SK-N-SH (cell line): ENCODE results near the gene DZIP1L. TPM values are rescaled to one million over a fixed set of nuclear protein-coding genes. Genes with fewer than 3 reads are reported as not detected.

Source experiments
- CTCF ChIA-PET: fragments of 300-600, 350-600 bp; formaldehyde crosslinking; extraction: SDS; loops from one replicate; lab custom pipeline; 2021; lab: Yijun Ruan, JAX
- POLR2A ChIA-PET: fragments of 350-600 bp; sonication (Branson Sonifier 250); formaldehyde crosslinking; extraction: SDS; loops from one replicate; lab custom pipeline; 2020; ENCODE audit warnings: antibody characterized with exemption, inconsistent platforms; lab: Yijun Ruan, JAX
- DNase-seq: peaks from one replicate; pipeline ENCODE4 v3.0.0; 2012
- H2AFZ ChIP-seq: fragments of 200-600 bp; sonication (generic); 2 replicates; pipeline ENCODE4 v1.8.1; 2016; ENCODE audit warnings: antibody characterized with exemption, mild to moderate bottlenecking, low read depth
- H3F3A ChIP-seq: fragments of 200-600 bp; sonication (generic); replicated peaks from 2 replicates; pipeline ENCODE3; 2016; ENCODE audit warnings: antibody characterized with exemption, mild to moderate bottlenecking; ENCODE audit not compliant: insufficient read depth
- H3K27ac ChIP-seq, 2 experiments: fragments of 200-500 bp in 1 of 2; fragments of 200-600 bp in 1 of 2; sonication (Bioruptor generic) in 1 of 2; sonication (generic), shearing (Covaris generic) in 1 of 2; 2 replicates each; pipeline versions ENCODE4 v1.5.1 to v1.6.1; 2014 to 2016; ENCODE audit warnings: low read depth in 2 of 2, inconsistent platforms in 1 of 2, low read length in 1 of 2, mild to moderate bottlenecking in 1 of 2, mixed read lengths in 1 of 2
- H3K27me3 ChIP-seq: fragments of 200-600 bp; sonication (generic), shearing (Covaris generic); 2 replicates; pipeline ENCODE4 v1.6.1; 2016; ENCODE audit warnings: mixed run types; ENCODE audit not compliant: insufficient read depth
- H3K36me3 ChIP-seq, 2 experiments: fragments of 200-500 bp in 1 of 2; fragments of 200-600 bp in 1 of 2; sonication (Bioruptor generic) in 1 of 2; sonication (generic) in 1 of 2; replicated peaks in 1 of 2; 2 replicates each; pipeline versions ENCODE3 to v1.5.1; 2014 to 2016; ENCODE audit warnings: low read length in 1 of 2, mild to moderate bottlenecking in 1 of 2; ENCODE audit not compliant: insufficient read depth in 2 of 2, control insufficient read depth in 1 of 2
- H3K4me1 ChIP-seq, 2 experiments: fragments of 200-500 bp in 1 of 2; fragments of 200-600 bp in 1 of 2; sonication (Bioruptor generic) in 1 of 2; sonication (generic), shearing (Covaris generic) in 1 of 2; 2 replicates each; pipeline versions ENCODE4 v1.5.1 to v1.6.1; 2014 to 2016; ENCODE audit warnings: low read depth in 1 of 2, low read length in 1 of 2, mixed run types in 1 of 2; ENCODE audit not compliant: insufficient read depth in 2 of 2, control insufficient read depth in 1 of 2
- H3K4me2 ChIP-seq: fragments of 200-600 bp; sonication (generic), shearing (Covaris generic); 2 replicates; pipeline ENCODE4 v1.6.1; 2017; ENCODE audit warnings: mixed run types
- H3K4me3 ChIP-seq, 2 experiments: fragments of 200-500 bp in 1 of 2; fragments of 200-600 bp in 1 of 2; sonication (Bioruptor generic) in 1 of 2; sonication (generic), shearing (Covaris generic) in 1 of 2; 2 replicates each; pipeline versions ENCODE4 v1.5.1 to v1.8.1; 2014 to 2016; ENCODE audit warnings: low read depth in 2 of 2, inconsistent platforms in 1 of 2, low read length in 1 of 2, mild to moderate bottlenecking in 1 of 2, mixed read lengths in 1 of 2, moderate library complexity in 1 of 2
- H3K79me2 ChIP-seq: fragments of 200-600 bp; sonication (generic); 2 replicates; pipeline ENCODE4 v1.8.1; 2017; ENCODE audit warnings: mild to moderate bottlenecking; ENCODE audit not compliant: insufficient read depth
- H3K9ac ChIP-seq: fragments of 200-600 bp; sonication (generic); 2 replicates; pipeline ENCODE4 v1.6.1; 2017; ENCODE audit warnings: mixed run types
- H3K9me2 ChIP-seq: fragments of 200-600 bp; sonication (generic); 2 replicates; pipeline ENCODE4 v1.6.1; 2017; ENCODE audit warnings: mixed run types
- H3K9me3 ChIP-seq: fragments of 200-600 bp; sonication (generic); 2 replicates; pipeline ENCODE4 v1.6.1; 2017; ENCODE audit warnings: mixed run types, mild to moderate bottlenecking, moderate library complexity
- H4K20me1 ChIP-seq: fragments of 200-600 bp; sonication (generic); 2 replicates; pipeline ENCODE4 v1.6.1; 2017; ENCODE audit warnings: mild to moderate bottlenecking, mixed run types; ENCODE audit not compliant: insufficient read depth
- CHD2 ChIP-seq: fragments of 150-350 bp; IDR thresholded peaks from 2 replicates; pipeline ENCODE4 v1.6.1; 2018; ENCODE audit warnings: low read length; ENCODE audit not compliant: partially characterized antibody
- ELF1 ChIP-seq: IDR thresholded peaks from 2 replicates; pipeline ENCODE4 v1.4.0; 2012
- EP300 ChIP-seq, 2 experiments: IDR thresholded peaks; 2 replicates each; pipeline versions ENCODE4 v1.4.0 to v1.6.1; 2012; ENCODE audit warnings: borderline replicate concordance in 1 of 2, low read depth in 1 of 2, low read length in 1 of 2
- EZH2phosphoT487 ChIP-seq: fragments of 200-600 bp; sonication (generic); IDR thresholded peaks from 2 replicates; pipeline ENCODE4 v1.6.1; 2017; ENCODE audit warnings: low read depth, mixed run types, mild to moderate bottlenecking, antibody characterized with exemption, moderate library complexity, borderline replicate concordance
- FOSL2 ChIP-seq: IDR thresholded peaks from 2 replicates; pipeline ENCODE4 v1.4.0; 2012; ENCODE audit warnings: low read depth, mild to moderate bottlenecking, moderate library complexity, borderline replicate concordance
- FOXJ3 ChIP-seq: sonication (generic); formaldehyde crosslinking; IDR thresholded peaks from 2 replicates; pipeline ENCODE4 v1.5.1; 2020; ENCODE audit warnings: mild to moderate bottlenecking, missing genetic modification reagents
- GABPA ChIP-seq: IDR thresholded peaks from 2 replicates; pipeline ENCODE4 v1.4.0; 2012; ENCODE audit warnings: low read depth, mild to moderate bottlenecking
- JUND ChIP-seq: IDR thresholded peaks from 2 replicates; pipeline ENCODE4 v1.4.0; 2012
- NRF1 ChIP-seq: IDR thresholded peaks from 2 replicates; pipeline ENCODE4 v1.6.1; 2012; ENCODE audit warnings: low read depth, mild to moderate bottlenecking, low read length
- RFX5 ChIP-seq: IDR thresholded peaks from 2 replicates; pipeline ENCODE4 v1.6.1; 2012; ENCODE audit warnings: mild to moderate bottlenecking, improper control_type of control experiment, low read length
- TAF1 ChIP-seq: IDR thresholded peaks from 2 replicates; pipeline ENCODE4 v1.6.1; 2012; ENCODE audit warnings: low read depth, mild to moderate bottlenecking, low read length, moderate library complexity, borderline replicate concordance
- TCF12 ChIP-seq: IDR thresholded peaks from 2 replicates; pipeline ENCODE4 v1.4.0; 2012
- TEAD4 ChIP-seq: IDR thresholded peaks from 2 replicates; pipeline ENCODE4 v1.4.0; 2012; ENCODE audit warnings: mild to moderate bottlenecking, borderline replicate concordance; ENCODE audit not compliant: insufficient read depth
- WGBS: methylation state at CpG from one replicate; pipeline ENCODE4 v1.1.6; 2017; ENCODE audit warnings: low lambda C conversion rate; 5-methylcytosine and 5-hydroxymethylcytosine counted together
- polyA plus RNA-seq, 3 experiments: library from polyadenylated mRNA; depleted of rRNA; stranded (reverse); fragments of >200 nt; gene quantifications; 2 replicates each; pipeline ENCODE4 v1.2.3, GENCODE V29; 2012
- TF ChIP-seq, protein P1 (sequence below): IDR thresholded peaks from 2 replicates; pipeline ENCODE4 v1.6.1; 2012; ENCODE audit warnings: mild to moderate bottlenecking, low read depth, low read length, moderate library complexity
- TF ChIP-seq, protein P2 (sequence below): fragments of 150-350 bp; IDR thresholded peaks from 2 replicates; pipeline ENCODE4 v1.6.1; 2016; ENCODE audit warnings: mild to moderate bottlenecking, low read depth, low read length
- TF ChIP-seq, protein P3 (sequence below): IDR thresholded peaks from 2 replicates; pipeline ENCODE4 v1.4.0; 2012; ENCODE audit warnings: low read depth
- TF ChIP-seq, protein P4 (sequence below): fragments of 150-350 bp; IDR thresholded peaks from 2 replicates; pipeline ENCODE4 v1.6.1; 2017; ENCODE audit warnings: antibody characterized with exemption, low read length, low read depth, borderline replicate concordance
- TF ChIP-seq, protein P5 (sequence below): IDR thresholded peaks from 2 replicates; pipeline ENCODE4 v1.4.0; 2012; ENCODE audit warnings: low read depth, borderline replicate concordance

Gene DZIP1L
- polyA plus RNA-seq, 1 of the 3 experiments (the other 2 are of a cell fraction): 6.4 TPM

DNA sequence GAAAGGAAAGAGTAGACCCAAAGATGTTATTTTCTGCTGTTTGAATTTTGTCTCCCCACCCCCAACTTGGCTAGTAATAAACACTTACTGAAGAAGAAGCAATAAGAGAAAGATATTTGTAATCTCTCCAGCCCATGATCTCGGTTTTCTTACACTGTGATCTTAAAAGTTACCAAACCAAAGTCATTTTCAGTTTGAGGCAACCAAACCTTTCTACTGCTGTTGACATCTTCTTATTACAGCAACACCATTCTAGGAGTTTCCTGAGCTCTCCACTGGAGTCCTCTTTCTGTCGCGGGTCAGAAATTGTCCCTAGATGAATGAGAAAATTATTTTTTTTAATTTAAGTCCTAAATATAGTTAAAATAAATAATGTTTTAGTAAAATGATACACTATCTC, 83.9 kb downstream of the DZIP1L start:
- no peak for TF ChIP-seq EZH2phosphoT487
- no peaks in the 10 kb centered on the region for H3K4me1 ChIP-seq
- no peaks in the 10 kb centered on the region for H3K79me2 ChIP-seq
- H3K4me3 ChIP-seq: no peak overlapping the region
- H3K9me2 ChIP-seq: no peaks in the 10 kb centered on the region
- H2AFZ ChIP-seq: no peak overlapping the region
- WGBS: 94% methylated on average over 3 of the region's 3 CpGs
- no peaks in the 10 kb centered on the region for H3K27me3 ChIP-seq
- DNase-seq: no peak
- ChIA-PET POLR2A (no interaction called here), CTCF (interaction anchor here (1.0 to 1.2 kb wide), 4 partner anchors 15 to 61 kb away, joined by 3 read pairs; no protein-coding TSS in a partner anchor)
- no peaks in the 10 kb centered on the region for H3K9me3 ChIP-seq
- no peak overlapping the region for H3K9ac ChIP-seq
- H3K4me2 ChIP-seq: no peak overlapping the region
- H3K27ac ChIP-seq: no peak overlapping the region
- peaks cover 5% of the 10 kb centered on the region in 2 experiments for H3K36me3 ChIP-seq
- H3F3A ChIP-seq: no peaks in the 10 kb centered on the region
- no peaks in the 10 kb centered on the region for H4K20me1 ChIP-seq

DNA sequence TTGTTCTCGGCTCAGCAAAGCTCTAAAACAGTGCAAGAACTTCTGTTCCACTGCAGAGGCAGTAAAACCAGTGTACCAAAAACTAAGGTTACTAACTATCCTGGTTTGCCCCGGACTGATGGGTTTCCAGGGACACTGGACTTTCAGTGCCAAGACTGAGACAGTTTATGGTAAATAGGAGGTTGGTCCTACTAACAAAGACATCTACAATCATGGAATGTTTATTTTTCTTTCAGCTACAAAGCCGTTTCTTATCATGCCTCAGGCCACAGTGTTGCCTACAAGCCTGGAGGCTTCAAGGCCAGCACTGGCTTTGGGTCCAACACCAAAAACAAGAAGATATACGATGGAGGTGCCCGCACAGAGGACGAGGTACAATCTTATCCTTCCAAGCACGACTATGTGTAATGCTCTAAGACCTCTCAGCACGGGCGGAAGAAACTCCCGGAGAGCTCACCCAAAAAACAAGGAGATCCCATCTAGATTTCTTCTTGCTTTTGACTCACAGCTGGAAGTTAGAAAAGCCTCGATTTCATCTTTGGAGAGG, 84.6 kb downstream of the DZIP1L start:
- no peaks in the 10 kb centered on the region for H3K9me2 ChIP-seq
- H3K9ac ChIP-seq: no peak overlapping the region
- TF ChIP-seq JUND (no peak), RFX5 (no peak), FOSL2 (no peak), TEAD4 (no peak), GABPA (no peak), ELF1 (no peak), EZH2phosphoT487 (no peak), TAF1 (no peak), CHD2 (no peak), TCF12 (no peak), FOXJ3 (CRISPR knock-in tag) (no peak), EP300 (IDR thresholded peaks at IDR 0.05; ENCODE audit: borderline replicate concordance in 1 of 2, low read depth in 1 of 2, low read length in 1 of 2) (no peak), NRF1 (no peak)
- TF ChIP-seq, protein P1, sequence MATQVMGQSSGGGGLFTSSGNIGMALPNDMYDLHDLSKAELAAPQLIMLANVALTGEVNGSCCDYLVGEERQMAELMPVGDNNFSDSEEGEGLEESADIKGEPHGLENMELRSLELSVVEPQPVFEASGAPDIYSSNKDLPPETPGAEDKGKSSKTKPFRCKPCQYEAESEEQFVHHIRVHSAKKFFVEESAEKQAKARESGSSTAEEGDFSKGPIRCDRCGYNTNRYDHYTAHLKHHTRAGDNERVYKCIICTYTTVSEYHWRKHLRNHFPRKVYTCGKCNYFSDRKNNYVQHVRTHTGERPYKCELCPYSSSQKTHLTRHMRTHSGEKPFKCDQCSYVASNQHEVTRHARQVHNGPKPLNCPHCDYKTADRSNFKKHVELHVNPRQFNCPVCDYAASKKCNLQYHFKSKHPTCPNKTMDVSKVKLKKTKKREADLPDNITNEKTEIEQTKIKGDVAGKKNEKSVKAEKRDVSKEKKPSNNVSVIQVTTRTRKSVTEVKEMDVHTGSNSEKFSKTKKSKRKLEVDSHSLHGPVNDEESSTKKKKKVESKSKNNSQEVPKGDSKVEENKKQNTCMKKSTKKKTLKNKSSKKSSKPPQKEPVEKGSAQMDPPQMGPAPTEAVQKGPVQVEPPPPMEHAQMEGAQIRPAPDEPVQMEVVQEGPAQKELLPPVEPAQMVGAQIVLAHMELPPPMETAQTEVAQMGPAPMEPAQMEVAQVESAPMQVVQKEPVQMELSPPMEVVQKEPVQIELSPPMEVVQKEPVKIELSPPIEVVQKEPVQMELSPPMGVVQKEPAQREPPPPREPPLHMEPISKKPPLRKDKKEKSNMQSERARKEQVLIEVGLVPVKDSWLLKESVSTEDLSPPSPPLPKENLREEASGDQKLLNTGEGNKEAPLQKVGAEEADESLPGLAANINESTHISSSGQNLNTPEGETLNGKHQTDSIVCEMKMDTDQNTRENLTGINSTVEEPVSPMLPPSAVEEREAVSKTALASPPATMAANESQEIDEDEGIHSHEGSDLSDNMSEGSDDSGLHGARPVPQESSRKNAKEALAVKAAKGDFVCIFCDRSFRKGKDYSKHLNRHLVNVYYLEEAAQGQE: no peak
- TF ChIP-seq, protein P2, sequence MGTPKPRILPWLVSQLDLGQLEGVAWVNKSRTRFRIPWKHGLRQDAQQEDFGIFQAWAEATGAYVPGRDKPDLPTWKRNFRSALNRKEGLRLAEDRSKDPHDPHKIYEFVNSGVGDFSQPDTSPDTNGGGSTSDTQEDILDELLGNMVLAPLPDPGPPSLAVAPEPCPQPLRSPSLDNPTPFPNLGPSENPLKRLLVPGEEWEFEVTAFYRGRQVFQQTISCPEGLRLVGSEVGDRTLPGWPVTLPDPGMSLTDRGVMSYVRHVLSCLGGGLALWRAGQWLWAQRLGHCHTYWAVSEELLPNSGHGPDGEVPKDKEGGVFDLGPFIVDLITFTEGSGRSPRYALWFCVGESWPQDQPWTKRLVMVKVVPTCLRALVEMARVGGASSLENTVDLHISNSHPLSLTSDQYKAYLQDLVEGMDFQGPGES: no peak
- TF ChIP-seq, protein P3, sequence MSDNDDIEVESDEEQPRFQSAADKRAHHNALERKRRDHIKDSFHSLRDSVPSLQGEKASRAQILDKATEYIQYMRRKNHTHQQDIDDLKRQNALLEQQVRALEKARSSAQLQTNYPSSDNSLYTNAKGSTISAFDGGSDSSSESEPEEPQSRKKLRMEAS: no peak
- TF ChIP-seq, protein P4, sequence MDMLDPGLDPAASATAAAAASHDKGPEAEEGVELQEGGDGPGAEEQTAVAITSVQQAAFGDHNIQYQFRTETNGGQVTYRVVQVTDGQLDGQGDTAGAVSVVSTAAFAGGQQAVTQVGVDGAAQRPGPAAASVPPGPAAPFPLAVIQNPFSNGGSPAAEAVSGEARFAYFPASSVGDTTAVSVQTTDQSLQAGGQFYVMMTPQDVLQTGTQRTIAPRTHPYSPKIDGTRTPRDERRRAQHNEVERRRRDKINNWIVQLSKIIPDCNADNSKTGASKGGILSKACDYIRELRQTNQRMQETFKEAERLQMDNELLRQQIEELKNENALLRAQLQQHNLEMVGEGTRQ: no peak
- TF ChIP-seq, protein P5, sequence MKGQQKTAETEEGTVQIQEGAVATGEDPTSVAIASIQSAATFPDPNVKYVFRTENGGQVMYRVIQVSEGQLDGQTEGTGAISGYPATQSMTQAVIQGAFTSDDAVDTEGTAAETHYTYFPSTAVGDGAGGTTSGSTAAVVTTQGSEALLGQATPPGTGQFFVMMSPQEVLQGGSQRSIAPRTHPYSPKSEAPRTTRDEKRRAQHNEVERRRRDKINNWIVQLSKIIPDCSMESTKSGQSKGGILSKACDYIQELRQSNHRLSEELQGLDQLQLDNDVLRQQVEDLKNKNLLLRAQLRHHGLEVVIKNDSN: no peak
- TF ChIP-seq, all 33 proteins: peak for 0
- Histone ChIP-seq H3K79me2 (no peaks in the 10 kb centered on the region), H3K4me1 (no peaks in the 10 kb centered on the region), H3K27me3 (no peaks in the 10 kb centered on the region), H3K4me3 (no peak overlapping the region), H2AFZ (no peak overlapping the region), H3K9me3 (no peaks in the 10 kb centered on the region), H3K27ac (no peak overlapping the region), H3K4me2 (no peak overlapping the region), H3F3A (no peaks in the 10 kb centered on the region), H3K36me3 (peaks cover 5% of the 10 kb centered on the region in 2 experiments), H4K20me1 (no peaks in the 10 kb centered on the region)
- ChIA-PET CTCF (interaction anchor here (1.0 to 1.2 kb wide), 3 partner anchors 15 to 60 kb away, joined by 3 read pairs; no protein-coding TSS in a partner anchor), POLR2A (no interaction called here)
- 82% methylated on average over 11 of the region's 11 CpGs for WGBS
- DNase-seq: no peak
